HG02642 (cell line): ENCODE data around the gene STXBP5.
"Not testable (repeated sequence)": the region's sequence is repeated elsewhere in the genome, so short reads cannot be mapped to it uniquely, and the experiment has no call there.

Experiments
- ATAC-seq: cut with Tn5 transposase; IDR thresholded peaks from one replicate; pipeline ENCODE4 v1.9.1; 2021; ENCODE audit warnings: mild to moderate bottlenecking; ENCODE audit not compliant: unreplicated experiment, poor library complexity

Gene STXBP5

GRCh38 chr6:147234685-147235084, 30.5 kb downstream of the STXBP5 start:
- no peak for ATAC-seq

- no peak for ATAC-seq
Observed at GRCh38 chr6:147238164-147238563, 33.9 kb downstream of the STXBP5 start.

- ATAC-seq = no peak
Observed at GRCh38 chr6:147238906-147239305, 34.7 kb downstream of the STXBP5 start.

GRCh38 chr6:147244832-147245231, 40.6 kb downstream of the STXBP5 start:
- no peak for ATAC-seq

- ATAC-seq = no peak
Observed at GRCh38 chr6:147245693-147246092, 41.5 kb downstream of the STXBP5 start.

- no peak for ATAC-seq
Observed at GRCh38 chr6:147246853-147247635, 42.8 kb downstream of the STXBP5 start.

GRCh38 chr6:147248859-147249258, 44.6 kb downstream of the STXBP5 start:
- ATAC-seq = no peak

- ATAC-seq = no peak
Observed at GRCh38 chr6:147251072-147251471, 46.9 kb downstream of the STXBP5 start.

GRCh38 chr6:147254929-147255473, 50.8 kb downstream of the STXBP5 start:
- not testable (repeated sequence) for ATAC-seq

- ATAC-seq = no peak
Observed at GRCh38 chr6:147255948-147256674, 51.9 kb downstream of the STXBP5 start.

- no peak for ATAC-seq
Observed at GRCh38 chr6:147257760-147258159, 53.5 kb downstream of the STXBP5 start.

GRCh38 chr6:147260091-147260490, 55.9 kb downstream of the STXBP5 start:
- no peak for ATAC-seq

- ATAC-seq = no peak
Observed at GRCh38 chr6:147262946-147263345, 58.7 kb downstream of the STXBP5 start.

- no peak for ATAC-seq
Observed at GRCh38 chr6:147266821-147267220, 62.6 kb downstream of the STXBP5 start.

- ATAC-seq = no peak
Observed at GRCh38 chr6:147267658-147268057, 63.4 kb downstream of the STXBP5 start.

- no peak for ATAC-seq
Observed at GRCh38 chr6:147268254-147268653, 64.0 kb downstream of the STXBP5 start.

- ATAC-seq = no peak
Observed at GRCh38 chr6:147274012-147274411, 69.8 kb downstream of the STXBP5 start.

- no peak for ATAC-seq
Observed at GRCh38 chr6:147274776-147275175, 70.6 kb downstream of the STXBP5 start.

GRCh38 chr6:147278891-147279290, 74.7 kb downstream of the STXBP5 start:
- ATAC-seq = no peak

- ATAC-seq = no peak
Observed at GRCh38 chr6:147279427-147279826, 75.2 kb downstream of the STXBP5 start.

GRCh38 chr6:147281895-147282565, 77.8 kb downstream of the STXBP5 start:
- ATAC-seq = no peak
